Endothelial cell of hepatic sinusoid (primary cell): ENCODE measurements around the gene CDH8.
"Not testable (repeated sequence)": the region's sequence is repeated elsewhere in the genome, so short reads cannot be mapped to it uniquely, and the experiment has no call there.

Experiments
- in situ Hi-C: cut with HindIII; loops from 2 replicates; pipeline ENCODE4 v1.10.0; 2017; ENCODE audit warnings: low sequenced_read_pairs

The CDH8 gene

DNA sequence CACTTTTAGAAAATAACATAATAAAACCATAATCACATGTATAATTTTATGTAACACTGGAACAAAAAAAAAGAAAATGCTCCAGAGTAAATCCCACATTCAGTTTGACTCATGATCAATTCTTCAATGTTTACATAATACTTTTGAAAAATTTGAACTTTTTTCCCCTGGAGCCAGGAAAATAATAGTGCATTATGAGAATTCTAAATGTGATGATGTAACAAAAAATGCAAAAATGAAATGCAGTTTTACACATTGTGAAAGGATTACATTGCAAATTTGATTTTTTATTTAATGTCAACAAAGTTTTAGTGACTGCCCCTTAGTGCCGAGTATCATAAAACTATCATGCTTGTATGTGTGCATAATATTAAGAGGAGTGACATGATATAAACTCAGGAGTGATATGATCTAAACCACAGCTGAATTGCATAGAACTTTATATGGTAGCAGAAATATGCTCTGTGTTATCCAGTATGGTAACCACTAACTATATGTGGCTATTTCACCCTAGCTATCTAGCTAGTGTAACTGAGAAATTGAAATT lies 238.2 kb downstream of the CDH8 start:
- in situ Hi-C loops, result no loop called here

DNA sequence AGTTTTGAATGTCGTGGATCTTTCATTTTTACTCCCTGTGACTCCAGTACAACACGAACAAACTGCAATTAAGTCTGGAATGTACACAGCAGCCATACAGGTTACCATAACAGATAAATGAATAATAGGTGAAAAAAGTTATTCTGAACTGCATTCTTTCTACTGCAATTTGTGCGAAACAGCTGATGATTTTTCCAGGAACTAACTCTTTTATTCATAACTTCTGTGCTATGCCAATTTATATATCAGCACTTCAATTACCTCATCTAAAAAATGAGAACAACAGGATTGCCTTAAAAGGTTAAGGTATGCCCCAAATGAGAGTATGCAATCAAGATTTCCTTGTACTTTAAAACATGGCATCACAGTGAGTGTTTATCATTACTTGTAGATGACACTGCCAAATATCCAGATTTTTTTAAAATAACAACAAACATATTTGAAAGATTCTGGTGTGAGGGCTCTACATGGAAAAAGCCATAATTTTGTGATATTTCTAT lies 238.9 kb downstream of the CDH8 start:
- in situ Hi-C loops, result no loop called here

DNA sequence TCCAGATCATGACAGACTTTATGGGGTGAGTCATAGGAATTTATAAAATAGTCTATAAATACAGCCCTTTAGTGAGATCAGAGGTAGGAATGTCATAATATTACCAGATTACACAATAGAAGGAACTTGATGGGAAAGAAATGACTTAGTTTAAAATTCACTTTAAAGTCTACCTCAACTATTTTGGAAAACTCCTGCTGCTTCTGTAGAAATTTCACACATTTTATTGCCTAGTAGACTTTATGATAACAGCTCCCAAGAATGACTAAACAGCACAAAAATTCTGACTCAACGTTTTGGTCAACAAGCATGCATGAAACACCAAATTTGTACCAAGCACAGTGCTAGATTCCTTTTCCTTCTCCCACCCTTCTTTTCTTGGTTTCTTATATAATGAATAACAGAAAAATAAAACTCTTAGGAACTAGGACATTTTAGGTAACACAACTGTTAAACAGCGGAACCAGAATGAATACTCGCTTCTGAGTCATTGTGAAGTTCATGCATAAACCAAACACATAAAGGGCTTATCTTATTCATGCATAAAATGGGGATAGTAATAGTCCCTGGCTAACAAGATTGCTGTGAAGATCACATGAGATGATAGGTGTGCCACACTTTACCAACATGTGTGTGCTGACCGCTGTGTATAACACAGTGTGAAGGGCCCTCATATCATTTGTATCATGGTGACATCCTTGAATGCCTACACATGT lies 243.9 kb downstream of the CDH8 start:
- in situ Hi-C loops, result no loop called here

DNA sequence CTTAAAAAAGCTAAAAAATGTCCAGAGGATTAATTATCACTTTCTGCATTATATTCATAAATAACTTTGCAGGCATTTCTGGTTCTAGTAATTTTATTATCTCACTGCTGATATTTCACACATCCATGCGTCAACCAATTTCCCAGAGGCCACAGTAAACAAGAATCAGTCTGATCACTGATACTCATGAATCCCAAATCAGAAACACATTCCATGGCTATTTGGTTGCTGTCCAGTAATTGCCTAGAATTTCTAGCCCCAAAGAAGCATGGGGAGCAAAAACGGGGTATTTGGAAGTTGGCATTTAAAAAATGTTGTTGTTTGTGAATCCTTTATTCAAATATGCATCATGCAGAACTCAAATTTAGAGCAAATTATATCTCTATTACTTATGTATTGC lies 244.8 kb downstream of the CDH8 start:
- in situ Hi-C loops, result no loop called here

GRCh38 chr16:61781855-61782254 lies 254.4 kb downstream of the CDH8 start:
- in situ Hi-C loops, result not testable (repeated sequence)

- in situ Hi-C loops, result no loop called here
Observed at GRCh38 chr16:61780161-61780560, 256.1 kb downstream of the CDH8 start.

GRCh38 chr16:61770301-61770700 lies 265.9 kb downstream of the CDH8 start:
- in situ Hi-C loops, result no loop called here

- in situ Hi-C loops, result no loop called here
Observed at GRCh38 chr16:61763991-61764390, 272.2 kb downstream of the CDH8 start.

DNA sequence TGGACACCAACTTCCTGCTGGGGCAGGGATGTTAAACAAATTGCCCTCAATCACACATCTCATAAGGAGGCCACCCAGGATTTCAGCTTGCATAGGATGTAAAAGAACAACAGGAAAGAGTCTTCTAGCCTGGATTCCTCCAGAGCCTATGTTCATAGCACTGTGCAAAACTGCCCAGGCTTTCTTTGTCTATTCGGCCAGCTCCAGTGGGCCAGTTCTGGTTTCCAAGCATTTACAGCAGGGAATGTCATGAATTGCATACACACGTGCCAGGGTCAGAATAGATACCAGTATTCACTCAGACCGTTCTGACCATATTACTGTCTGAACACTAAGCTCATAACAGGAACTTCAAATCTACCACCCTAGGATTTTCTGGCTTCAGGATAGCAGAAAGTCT lies 273.2 kb downstream of the CDH8 start:
- in situ Hi-C loops, result no loop called here

DNA sequence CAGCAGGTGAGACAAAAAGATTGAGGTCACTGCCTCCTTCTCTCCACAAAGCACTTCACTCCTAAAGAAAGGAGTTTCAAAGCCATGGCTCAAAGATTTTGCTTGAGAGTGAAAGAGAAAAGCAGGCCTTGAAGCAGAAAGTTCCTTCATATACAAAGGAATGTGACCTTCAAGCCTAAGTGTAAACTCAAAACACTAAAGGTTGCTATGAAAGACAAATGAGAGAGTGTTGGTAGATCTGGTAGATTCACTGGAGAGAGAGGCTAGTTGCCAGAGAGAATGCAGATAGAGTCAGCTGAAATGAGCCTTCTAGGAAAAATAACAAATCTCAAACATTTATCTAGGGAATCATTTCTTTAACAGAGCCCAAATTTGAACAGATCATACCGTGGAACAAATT lies 305.2 kb downstream of the CDH8 start:
- in situ Hi-C loops, result no loop called here

GRCh38 chr16:61726701-61727100 lies 309.5 kb downstream of the CDH8 start:
- in situ Hi-C loops, result no loop called here

DNA sequence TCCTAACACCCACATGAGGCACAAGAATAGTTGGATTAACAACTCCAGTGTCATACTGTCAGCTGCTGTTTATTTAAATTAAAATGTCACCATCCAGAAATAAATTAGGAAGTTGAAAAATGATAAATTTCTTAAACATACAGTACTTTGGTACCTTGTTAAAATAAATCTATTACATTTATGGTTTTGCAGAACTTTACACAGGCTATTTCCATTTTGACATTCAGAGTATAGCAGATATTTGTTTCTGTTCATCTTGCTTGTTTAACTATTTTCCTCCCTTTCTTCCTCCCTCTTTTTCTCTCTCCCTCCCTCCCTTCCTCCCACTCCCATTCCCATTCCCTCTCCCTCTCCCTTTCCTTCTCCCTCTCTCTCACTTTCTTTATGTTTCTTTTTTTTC lies 310.1 kb downstream of the CDH8 start:
- in situ Hi-C loops, result no loop called here

DNA sequence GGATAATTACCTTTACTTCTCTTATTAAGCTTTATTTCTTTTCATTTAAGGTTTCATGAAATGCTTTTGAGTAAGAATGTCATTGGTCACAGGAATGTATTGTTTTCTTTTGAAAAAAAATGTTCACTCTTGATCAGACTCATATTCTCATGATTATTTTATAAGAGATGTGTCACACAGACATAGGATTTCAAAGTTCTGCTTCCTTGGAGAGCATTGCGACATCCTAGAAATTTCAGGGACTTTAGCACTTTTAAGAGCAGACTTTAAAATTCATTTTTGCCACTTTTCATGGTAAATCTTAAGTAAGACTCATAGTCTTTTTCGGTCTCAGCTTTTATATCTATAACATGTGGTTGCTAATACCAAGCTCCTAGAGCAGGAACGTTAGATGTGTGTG lies 314.7 kb downstream of the CDH8 start:
- in situ Hi-C loops, result loop anchor here (5.0 kb wide), 1 partner anchor 96 kb away; no protein-coding TSS in a partner anchor

GRCh38 chr16:61715393-61715792 lies 320.8 kb downstream of the CDH8 start:
- in situ Hi-C loops, result no loop called here

DNA sequence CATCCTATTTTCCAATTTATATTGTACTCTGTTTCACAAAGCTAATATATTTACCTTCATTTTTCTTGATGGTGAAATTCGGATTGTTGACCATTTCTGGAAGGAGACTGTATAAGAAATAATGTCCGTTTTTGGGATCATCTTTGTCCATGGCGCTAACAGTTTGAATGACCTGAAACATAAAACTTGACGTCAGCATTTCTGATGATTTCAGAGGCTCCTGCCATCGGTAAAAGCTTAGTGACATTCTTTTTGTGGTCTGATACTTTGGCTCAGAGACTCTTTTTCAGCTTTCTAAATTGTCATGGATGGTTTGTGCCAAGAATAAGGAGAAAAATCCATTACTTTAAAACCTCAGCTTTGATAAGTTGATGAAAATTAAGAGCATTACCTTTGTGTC lies 322.5 kb downstream of the CDH8 start:
- in situ Hi-C loops, result no loop called here

DNA sequence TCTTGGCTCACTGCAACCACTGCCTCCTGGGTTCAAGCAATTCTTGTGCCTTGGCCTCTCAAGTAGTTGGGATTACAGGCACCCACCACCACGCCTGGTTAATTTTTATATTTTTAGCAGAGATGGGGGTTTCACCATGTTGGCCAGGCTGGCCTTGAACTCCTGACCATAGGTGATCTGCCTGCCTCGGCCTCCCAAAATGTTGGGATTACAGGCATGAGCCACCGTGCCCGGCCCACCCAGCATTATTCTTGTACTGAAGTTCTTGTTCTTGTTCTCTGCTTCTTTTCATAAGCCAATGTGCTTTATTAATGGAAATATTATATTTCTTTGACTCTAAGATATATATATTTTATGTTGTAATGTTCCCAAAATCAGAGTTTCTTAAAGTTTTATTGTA lies 336.6 kb downstream of the CDH8 start:
- in situ Hi-C loops, result not testable (repeated sequence)

DNA sequence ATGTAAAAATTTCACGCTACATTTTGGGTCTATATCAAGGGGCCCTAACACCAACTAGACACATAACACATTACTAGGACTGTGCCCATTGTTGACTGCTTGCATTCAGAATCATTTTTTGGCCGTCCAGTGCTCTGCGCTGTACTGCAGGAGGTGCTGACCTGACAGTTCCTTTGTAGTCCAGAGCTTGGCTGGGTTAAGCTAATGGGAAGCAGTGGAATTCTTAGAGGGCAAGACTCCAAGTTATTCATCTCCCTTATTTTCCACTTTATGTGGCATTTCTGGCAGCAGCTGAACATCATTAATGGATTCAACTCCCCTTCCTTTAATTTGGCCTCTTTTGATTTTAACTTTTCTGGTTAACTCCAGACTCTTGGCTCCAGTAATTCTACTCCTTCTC lies 351.7 kb downstream of the CDH8 start:
- in situ Hi-C loops, result no loop called here

DNA sequence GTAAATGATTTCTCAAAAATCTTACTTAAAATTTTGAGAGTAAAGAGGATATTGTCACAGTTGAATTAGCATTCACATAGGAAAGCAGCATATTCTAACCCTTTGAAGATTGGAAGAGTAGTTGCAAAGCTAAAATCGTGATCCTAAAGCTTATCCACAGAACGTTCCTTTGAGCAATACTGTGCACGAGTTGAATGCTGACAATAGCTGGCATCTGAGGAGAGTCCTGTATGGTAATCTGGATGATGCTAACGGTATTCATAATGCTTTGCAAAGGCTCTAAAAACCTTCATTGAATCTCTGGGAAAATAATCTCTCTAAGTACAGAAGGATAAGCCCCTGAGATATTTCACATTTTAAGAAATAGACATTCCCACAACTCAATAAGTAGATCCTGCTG lies 354.6 kb downstream of the CDH8 start:
- in situ Hi-C loops, result no loop called here

- in situ Hi-C loops, result no loop called here
Observed at GRCh38 chr16:61681124-61681523, 355.1 kb downstream of the CDH8 start.

- in situ Hi-C loops, result no loop called here
Observed at GRCh38 chr16:61678182-61678581, 358.1 kb downstream of the CDH8 start.

GRCh38 chr16:61677776-61678175 lies 358.5 kb downstream of the CDH8 start:
- in situ Hi-C loops, result no loop called here

DNA sequence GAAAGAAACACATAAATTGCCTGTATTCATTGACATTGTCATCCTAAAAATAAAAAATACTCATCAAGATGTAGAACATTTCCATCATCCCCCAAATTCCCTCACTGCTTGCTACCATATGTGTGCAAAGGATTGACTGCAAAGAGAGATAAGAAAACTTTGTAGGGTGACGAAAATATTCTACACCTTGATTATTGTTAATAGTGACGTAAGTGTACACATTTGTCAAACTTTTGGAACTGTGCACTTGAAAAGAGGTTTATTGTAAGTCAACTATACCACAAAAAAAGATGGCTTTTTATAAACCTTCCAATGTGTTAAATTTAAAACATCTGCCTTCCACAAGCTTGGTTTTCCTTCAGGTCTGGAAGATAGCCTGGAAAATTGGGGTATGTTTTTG lies 359.5 kb downstream of the CDH8 start:
- in situ Hi-C loops, result no loop called here

DNA sequence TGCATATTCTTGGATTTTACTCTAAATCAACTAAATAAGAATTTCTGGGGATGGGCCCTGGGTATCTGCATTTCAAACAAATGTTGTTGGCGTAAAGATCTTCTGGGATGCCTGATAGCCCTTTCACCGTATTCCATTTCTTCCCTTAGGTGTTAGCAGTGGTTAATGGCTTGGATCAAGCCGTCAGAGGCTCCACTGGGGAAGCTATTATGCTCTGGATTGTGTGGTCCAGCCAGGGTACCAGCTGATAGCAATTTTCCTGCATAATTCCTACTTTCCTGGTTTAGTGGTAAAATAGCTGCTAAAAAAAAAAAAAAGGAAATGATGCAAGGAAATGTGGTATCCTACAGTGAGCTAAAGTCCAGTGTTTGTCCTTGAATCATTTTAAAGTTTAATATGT lies 365.1 kb downstream of the CDH8 start:
- in situ Hi-C loops, result no loop called here
